Measurements from ENCODE around the gene EGLN1. TPM values are rescaled to one million over a fixed set of nuclear protein-coding genes. Genes with fewer than 3 reads are reported as not detected.

The EGLN1 gene
- total RNA-seq, 1 experiment from 2014 or later: 66.6 TPM

DNA sequence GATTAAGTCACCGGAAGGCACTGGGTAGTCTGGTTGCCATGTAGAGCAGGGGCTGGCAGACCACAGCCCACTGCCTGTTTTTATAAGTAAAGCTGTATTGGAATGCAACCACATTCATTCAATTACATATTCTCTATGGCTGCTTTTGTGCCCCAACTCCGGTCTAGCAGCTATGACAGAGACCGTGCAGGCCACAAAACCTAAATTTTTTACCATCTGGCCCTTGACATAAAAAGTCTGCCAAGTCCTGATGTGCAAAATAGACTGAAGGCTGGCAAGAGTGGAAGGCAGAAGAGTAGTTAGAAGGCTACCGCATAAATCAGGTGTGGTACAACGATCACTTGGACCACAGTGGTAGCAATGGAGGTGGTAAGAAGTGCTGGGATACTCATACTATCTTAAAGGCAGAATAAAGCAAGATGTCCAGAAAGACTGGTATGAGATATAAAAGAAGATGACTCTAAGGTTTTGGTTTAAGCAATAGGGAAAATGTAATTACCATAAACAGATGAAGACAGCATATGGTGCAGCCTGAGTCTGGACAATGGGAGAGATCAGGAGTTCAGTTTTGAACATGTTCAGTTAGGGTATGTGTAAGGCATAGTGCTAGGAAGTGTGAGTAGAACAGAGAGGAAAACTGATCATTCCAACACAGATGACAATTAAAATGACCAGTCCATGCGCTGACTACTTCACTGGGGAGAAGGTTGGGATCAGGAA lies 37.2 kb downstream of the EGLN1 start:
- DNase-seq (ENCODE audit: low read depth, low spot score): no peak
- in situ Hi-C loops (cut with HindIII; ENCODE audit: low pct_unique_long_range_greater_than_20kb, low sequenced_read_pairs): no loop called here

GRCh38 chr1:231383159-231383860 lies 38.8 kb downstream of the EGLN1 start:
- no peak for DNase-seq (ENCODE audit: low read depth, low spot score)
- in situ Hi-C loops (cut with HindIII; ENCODE audit: low pct_unique_long_range_greater_than_20kb, low sequenced_read_pairs): no loop called here

DNA sequence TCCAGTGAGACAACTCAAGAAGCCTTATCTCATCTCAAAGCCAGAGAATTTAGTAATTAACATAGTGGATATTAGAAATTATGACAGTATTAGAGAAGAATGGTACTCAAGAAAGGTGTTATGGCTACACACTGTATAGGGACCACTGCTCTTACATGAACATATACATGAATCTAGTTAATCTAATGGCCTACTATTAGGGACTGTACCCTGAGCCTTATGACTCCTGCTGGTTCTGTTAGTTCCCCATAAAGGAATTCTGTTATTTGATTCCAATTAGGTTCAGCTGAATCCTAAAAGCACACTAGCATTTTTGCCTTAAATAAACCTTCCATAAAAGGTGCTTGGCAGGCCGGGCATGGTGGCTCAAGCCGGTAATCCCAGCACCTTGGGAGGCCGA lies 39.7 kb downstream of the EGLN1 start:
- no peak for DNase-seq (ENCODE audit: low read depth, low spot score)
- in situ Hi-C loops (cut with HindIII; ENCODE audit: low pct_unique_long_range_greater_than_20kb, low sequenced_read_pairs): no loop called here

DNA sequence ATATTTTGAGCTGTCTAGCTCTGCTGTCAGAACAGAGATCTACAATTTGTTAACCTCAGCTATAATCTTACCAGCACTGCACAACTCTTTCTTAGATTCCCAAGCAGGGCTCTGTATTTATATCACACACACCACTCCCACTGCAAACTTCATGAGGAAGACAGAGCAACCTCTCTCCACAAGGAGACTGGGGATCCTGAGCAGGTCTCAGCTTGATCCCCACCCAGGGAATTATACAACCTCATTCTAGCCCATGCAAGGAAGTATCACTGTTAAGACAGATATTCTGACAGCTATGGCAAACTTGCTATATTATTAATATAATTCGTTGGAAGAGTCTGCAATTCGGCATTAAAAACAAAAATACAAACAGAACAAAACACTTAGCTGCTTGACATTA lies 40.4 kb downstream of the EGLN1 start:
- in situ Hi-C loops (cut with HindIII; ENCODE audit: low pct_unique_long_range_greater_than_20kb, low sequenced_read_pairs): no loop called here
- DNase-seq (ENCODE audit: low read depth, low spot score): no peak

GRCh38 chr1:231376875-231377549 lies 45.1 kb downstream of the EGLN1 start:
- no peak for DNase-seq (ENCODE audit: low read depth, low spot score)
- in situ Hi-C loops (cut with HindIII; ENCODE audit: low pct_unique_long_range_greater_than_20kb, low sequenced_read_pairs): no loop called here

- in situ Hi-C loops (cut with HindIII; ENCODE audit: low pct_unique_long_range_greater_than_20kb, low sequenced_read_pairs): no loop called here
- DNase-seq (ENCODE audit: low read depth, low spot score): no peak
Measured at GRCh38 chr1:231376101-231376500, 46.0 kb downstream of the EGLN1 start.

DNA sequence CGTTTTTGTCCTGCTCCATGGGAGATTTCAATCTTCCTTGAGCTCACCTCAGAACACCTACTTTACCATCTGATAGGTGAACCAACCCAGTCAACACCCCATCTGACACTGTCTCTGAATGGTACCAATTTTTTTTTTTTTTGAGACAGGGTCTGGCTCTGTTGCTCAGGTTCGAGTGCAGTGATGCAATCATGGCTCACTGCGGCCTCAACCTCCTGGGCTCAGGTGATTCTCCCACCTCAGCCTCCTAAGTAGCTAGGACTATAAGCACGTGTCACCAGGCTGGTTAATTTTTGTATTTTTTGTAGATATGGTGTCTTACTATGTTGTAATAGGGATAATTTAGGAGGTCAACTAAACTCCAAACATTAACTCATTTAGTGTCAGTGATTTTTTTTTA lies 47.7 kb downstream of the EGLN1 start:
- no peak for DNase-seq (ENCODE audit: low read depth, low spot score)
- in situ Hi-C loops (cut with HindIII; ENCODE audit: low pct_unique_long_range_greater_than_20kb, low sequenced_read_pairs): loop anchor here (25.0 kb wide), 1 partner anchor 238 kb away; no protein-coding TSS in a partner anchor

DNA sequence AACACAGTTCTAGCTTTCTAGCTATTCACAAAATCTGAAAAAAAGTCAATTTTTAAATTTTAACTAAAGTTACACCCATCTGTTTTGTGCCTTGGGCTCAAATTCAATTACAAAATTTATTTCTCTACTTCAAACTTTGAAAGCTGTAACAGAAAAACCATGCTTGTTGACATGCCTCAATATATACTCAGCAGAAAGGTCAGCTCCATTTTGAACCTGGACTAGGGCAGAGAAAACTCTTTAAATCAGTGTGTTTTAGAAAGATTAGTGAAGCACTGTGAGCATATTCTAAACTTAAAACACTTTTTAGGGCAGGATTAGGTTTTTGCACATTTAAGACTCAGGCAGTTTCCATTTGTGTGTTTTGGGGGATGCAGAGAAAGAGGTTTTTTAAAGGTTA lies 49.6 kb downstream of the EGLN1 start:
- DNase-seq (ENCODE audit: low read depth, low spot score): no peak
- in situ Hi-C loops (cut with HindIII; ENCODE audit: low pct_unique_long_range_greater_than_20kb, low sequenced_read_pairs): loop anchor here (25.0 kb wide), 1 partner anchor 240 kb away; no protein-coding TSS in a partner anchor

DNA sequence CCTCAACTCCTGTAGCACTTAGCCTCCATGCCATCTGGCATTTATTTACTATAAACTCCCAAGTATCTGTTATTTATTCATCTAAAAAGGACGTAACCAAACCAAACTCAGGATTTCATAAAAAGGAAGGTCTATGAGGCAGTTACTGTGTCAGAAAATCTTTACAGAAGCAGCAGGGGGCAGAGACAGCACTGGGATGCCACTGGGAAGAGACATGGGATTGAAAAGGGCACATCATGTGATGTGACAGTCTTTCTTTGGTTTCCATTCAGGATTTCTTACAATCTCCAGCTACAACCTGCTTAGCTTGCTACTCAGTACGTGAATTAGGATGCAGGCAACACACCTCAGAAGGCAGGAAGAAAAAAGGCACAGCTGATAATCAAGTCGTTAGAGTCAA lies 52.8 kb downstream of the EGLN1 start:
- peak; percentile 63 for DNase-seq (ENCODE audit: low read depth, low spot score)
- in situ Hi-C loops (cut with HindIII; ENCODE audit: low pct_unique_long_range_greater_than_20kb, low sequenced_read_pairs): loop anchor here (25.0 kb wide), 1 partner anchor 243 kb away; no protein-coding TSS in a partner anchor

DNA sequence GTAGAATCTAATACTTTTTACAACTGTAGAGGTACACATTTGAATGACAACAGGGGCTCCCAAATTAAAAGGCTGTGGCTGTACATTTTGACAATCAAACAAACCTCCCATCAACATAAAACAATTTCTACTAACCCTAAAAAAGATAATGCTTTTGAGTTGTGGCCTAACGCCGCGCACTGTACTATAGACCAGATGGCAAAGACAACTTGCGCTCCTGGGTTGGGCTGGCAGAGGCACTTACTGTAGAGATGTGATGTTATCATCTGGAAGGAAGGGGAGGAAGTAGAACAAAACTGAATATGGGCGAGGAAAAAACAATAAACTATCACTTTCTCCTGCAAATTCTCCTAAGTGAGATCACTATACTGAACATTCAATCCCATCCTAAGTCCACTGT lies 57.9 kb downstream of the EGLN1 start:
- no peak for DNase-seq (ENCODE audit: low read depth, low spot score)
- in situ Hi-C loops (cut with HindIII; ENCODE audit: low pct_unique_long_range_greater_than_20kb, low sequenced_read_pairs): loop anchor here (25.0 kb wide), 1 partner anchor 248 kb away; no protein-coding TSS in a partner anchor

DNA sequence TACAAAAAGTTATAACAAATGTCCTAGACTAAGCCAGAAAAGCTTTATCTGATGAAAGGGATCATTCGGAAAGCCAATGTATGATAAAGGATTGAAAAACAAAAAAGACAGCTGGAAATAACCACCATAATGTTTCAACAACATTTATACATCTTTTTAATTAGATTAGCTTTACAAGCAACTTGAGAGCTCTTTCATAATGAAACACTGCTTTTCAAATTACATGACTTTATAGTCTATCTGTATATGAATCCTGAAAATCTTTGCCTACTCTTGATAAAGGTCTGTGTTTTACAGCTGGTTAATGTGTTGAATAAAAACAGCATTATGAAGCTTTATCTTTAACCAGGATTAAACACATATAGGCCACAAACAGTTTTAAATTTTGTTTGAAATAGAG lies 58.5 kb downstream of the EGLN1 start:
- in situ Hi-C loops (cut with HindIII; ENCODE audit: low pct_unique_long_range_greater_than_20kb, low sequenced_read_pairs): loop anchor here (25.0 kb wide), 1 partner anchor 249 kb away; no protein-coding TSS in a partner anchor
- no peak for DNase-seq (ENCODE audit: low read depth, low spot score)

DNA sequence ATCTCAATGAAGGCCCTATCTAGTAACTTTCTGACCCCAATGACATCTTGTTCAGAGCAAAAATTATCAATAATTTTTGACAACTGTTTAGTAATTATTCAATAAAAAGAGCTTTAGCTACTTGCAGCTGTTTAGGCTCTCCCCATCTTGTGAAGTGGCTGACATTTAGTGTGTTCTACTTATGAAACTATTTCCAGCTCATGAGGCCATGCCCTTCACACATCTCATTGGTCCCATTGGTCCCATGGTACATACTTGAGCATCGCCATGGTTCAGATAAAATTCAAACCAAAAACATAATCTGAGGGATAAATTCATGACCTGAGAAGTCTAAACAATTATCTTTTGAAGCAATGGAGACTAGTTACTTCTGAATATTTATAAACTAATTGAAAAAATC lies 59.8 kb downstream of the EGLN1 start:
- DNase-seq (ENCODE audit: low read depth, low spot score): no peak
- in situ Hi-C loops (cut with HindIII; ENCODE audit: low pct_unique_long_range_greater_than_20kb, low sequenced_read_pairs): loop anchor here (25.0 kb wide), 1 partner anchor 250 kb away; no protein-coding TSS in a partner anchor

- in situ Hi-C loops (cut with HindIII; ENCODE audit: low pct_unique_long_range_greater_than_20kb, low sequenced_read_pairs): loop anchor here (25.0 kb wide), 1 partner anchor 253 kb away; no protein-coding TSS in a partner anchor
- peak; percentile 60 for DNase-seq (ENCODE audit: low read depth, low spot score)
Measured at GRCh38 chr1:231359113-231359512, 63.0 kb downstream of the EGLN1 start.

DNA sequence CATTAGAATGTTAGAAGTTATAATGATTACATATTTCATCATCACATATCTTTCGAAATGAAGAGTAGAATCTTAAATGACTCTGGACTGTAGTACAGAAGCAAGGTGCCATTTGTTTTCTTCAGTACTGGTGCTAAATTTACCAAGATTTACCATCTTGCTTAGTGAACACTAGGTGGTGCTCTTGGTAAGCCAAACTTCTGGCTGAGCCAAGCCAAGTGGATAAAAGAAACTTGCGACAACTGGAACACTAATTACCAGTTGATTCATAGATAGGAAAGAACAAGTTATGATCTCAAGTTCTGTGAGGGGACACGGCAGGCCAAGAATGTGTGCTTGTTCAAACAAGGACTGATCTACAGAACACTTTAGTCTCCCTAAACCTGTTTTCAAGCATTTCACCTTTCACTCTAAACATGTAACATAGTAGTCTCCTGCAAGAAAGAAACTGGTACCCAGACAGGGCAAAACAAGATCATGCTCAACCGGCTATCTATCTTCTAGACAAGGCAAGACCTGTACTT lies 64.2 kb downstream of the EGLN1 start:
- in situ Hi-C loops (cut with HindIII; ENCODE audit: low pct_unique_long_range_greater_than_20kb, low sequenced_read_pairs): loop anchor here (25.0 kb wide), 1 partner anchor 254 kb away; no protein-coding TSS in a partner anchor
- DNase-seq (ENCODE audit: low read depth, low spot score): peak; percentile 74

DNA sequence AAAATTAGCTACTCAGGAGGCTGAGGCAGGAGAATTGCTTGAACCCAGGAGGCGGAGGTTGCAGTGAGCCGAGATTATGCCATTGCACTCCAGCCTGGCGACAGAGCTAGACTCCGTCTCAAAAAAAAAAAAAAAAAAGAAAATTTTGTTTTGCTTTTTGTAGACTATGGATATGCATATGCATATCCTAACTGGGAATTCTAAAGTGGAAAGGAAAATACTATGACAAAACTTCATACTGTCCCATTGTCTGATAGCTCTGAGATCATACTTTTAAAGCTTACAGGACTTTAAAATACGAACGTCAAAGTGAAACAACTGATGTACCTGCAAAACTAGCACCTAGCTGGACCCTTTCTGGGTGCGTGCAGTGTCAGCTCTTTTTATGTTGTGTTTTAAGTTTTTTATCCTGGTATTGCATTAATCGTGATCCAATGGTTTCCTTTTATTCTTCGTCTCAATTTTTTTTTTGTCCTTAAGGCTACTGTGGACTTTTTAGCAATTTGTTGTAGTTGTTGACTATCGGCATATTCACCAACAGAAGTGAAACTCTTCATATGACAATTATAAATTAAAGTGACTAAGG lies 64.8 kb downstream of the EGLN1 start:
- in situ Hi-C loops (cut with HindIII; ENCODE audit: low pct_unique_long_range_greater_than_20kb, low sequenced_read_pairs): loop anchor here (25.0 kb wide), 1 partner anchor 255 kb away; no protein-coding TSS in a partner anchor
- DNase-seq (ENCODE audit: low read depth, low spot score): no peak

DNA sequence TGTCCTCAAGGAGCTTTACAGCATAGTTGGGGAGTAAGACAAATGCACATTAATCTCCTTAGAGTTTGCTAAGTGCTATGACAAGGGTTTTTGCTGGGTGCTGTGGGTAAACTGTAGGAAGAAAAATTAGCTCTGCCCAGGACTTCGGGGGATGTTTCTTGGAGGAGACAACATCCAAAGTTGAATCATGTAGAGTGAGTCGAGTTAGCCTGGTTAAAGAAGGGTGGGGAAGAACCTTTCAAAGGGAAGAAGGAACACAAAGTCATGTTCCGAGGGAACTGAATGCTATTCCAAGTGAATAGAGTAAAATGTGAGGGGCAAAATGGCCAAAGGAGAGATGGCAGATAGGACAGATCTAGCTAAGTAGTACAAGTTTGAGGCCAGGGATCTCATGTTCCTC lies 66.9 kb downstream of the EGLN1 start:
- no peak for DNase-seq (ENCODE audit: low read depth, low spot score)
- in situ Hi-C loops (cut with HindIII; ENCODE audit: low pct_unique_long_range_greater_than_20kb, low sequenced_read_pairs): loop anchor here (25.0 kb wide), 1 partner anchor 257 kb away; no protein-coding TSS in a partner anchor

GRCh38 chr1:231354330-231355020 lies 67.6 kb downstream of the EGLN1 start:
- DNase-seq (ENCODE audit: low read depth, low spot score): no peak
- in situ Hi-C loops (cut with HindIII; ENCODE audit: low pct_unique_long_range_greater_than_20kb, low sequenced_read_pairs): loop anchor here (25.0 kb wide), 1 partner anchor 258 kb away; no protein-coding TSS in a partner anchor

Measured in SK-MEL-5 (cell line).